Stomach smooth muscle (tissue), 2 donors: Measurements from ENCODE around the gene FRMD3.

Experiments used
- H3K27ac ChIP-seq: one replicate; pipeline ENCODE4 v1.7.0; 2013; ENCODE audit warnings: mild to moderate bottlenecking, low read length, inconsistent platforms
- H3K27me3 ChIP-seq, 2 donors: one replicate each; pipeline ENCODE4 v1.7.0; 2013; ENCODE audit warnings: low read length in 2 of 2; ENCODE audit not compliant: insufficient read depth in 2 of 2, control insufficient read depth in 1 of 2
- H3K36me3 ChIP-seq, 2 donors: one replicate each; pipeline ENCODE4 v1.7.0; 2013; ENCODE audit warnings: low read length in 2 of 2; ENCODE audit not compliant: control insufficient read depth in 2 of 2, insufficient read depth in 2 of 2
- H3K4me1 ChIP-seq: one replicate; pipeline ENCODE4 v1.7.0; 2013; ENCODE audit warnings: low read length; ENCODE audit not compliant: control insufficient read depth, insufficient read depth
- H3K4me3 ChIP-seq, 2 donors: one replicate each; pipeline ENCODE4 v1.7.0; 2013; ENCODE audit warnings: low read length in 2 of 2
- H3K9ac ChIP-seq, 2 donors: one replicate each; pipeline ENCODE4 v1.7.0; 2013; ENCODE audit warnings: low read length in 2 of 2, mild to moderate bottlenecking in 1 of 2
- H3K9me3 ChIP-seq, 2 donors: one replicate each; pipeline ENCODE4 v1.7.0; 2013; ENCODE audit warnings: low read length in 2 of 2; ENCODE audit not compliant: control insufficient read depth in 2 of 2
- donor health status: healthy.
- donor health status: Pancreatic carcinoma.

The FRMD3 gene

DNA sequence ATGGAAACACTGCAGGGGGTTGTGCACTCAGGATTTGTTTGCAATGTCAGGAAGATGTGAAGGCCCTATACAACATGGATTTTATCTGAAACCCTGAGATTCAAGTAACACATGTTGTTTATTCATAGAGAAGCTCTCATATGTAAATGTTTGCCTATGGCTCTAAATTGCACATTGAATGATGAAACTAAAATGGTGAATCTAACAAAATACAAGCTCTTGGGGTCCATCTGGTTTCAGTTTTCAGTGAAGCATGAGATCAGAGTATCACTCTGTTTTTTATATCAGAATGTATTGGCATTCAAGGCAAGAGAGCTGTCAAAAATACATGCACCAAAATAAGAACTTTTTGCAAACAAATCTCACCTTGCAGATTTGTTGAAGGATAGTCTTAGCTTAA, 19.6 kb upstream of the FRMD3 start:
- H3K36me3 ChIP-seq, result no peaks in the 10 kb centered on the region
- H3K27ac ChIP-seq, result no peak overlapping the region
- H3K27me3 ChIP-seq, result no peaks in the 10 kb centered on the region
- no peak overlapping the region for H3K9ac ChIP-seq
- peaks cover 0 to 7% of the 10 kb centered on the region in 2 donors for H3K9me3 ChIP-seq
- no peak overlapping the region for H3K4me3 ChIP-seq
- no peaks in the 10 kb centered on the region for H3K4me1 ChIP-seq

DNA sequence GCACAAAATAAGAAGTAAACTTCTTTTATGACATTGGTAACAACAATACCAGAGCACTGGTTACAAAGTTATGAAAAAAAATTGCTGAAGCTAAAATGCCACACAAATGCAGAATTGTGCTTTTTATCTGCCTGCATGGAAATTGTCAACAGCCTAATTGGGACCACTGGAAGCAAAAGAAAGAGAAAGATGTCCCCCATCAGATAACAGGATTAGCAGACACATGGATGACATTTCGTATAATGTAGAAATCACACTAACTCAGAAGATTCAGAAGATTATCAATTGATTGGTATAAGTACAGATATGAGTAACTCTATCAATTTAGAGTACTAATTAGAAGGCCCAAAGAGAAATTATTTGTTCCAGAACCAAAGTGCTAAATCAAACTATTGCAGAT, 19.1 kb upstream of the FRMD3 start:
- H3K36me3 ChIP-seq, result no peaks in the 10 kb centered on the region
- peaks cover 0 to 7% of the 10 kb centered on the region in 2 donors for H3K9me3 ChIP-seq
- no peak overlapping the region for H3K9ac ChIP-seq
- H3K27ac ChIP-seq, result no peak overlapping the region
- no peaks in the 10 kb centered on the region for H3K4me1 ChIP-seq
- no peaks in the 10 kb centered on the region for H3K27me3 ChIP-seq
- no peak overlapping the region for H3K4me3 ChIP-seq

DNA sequence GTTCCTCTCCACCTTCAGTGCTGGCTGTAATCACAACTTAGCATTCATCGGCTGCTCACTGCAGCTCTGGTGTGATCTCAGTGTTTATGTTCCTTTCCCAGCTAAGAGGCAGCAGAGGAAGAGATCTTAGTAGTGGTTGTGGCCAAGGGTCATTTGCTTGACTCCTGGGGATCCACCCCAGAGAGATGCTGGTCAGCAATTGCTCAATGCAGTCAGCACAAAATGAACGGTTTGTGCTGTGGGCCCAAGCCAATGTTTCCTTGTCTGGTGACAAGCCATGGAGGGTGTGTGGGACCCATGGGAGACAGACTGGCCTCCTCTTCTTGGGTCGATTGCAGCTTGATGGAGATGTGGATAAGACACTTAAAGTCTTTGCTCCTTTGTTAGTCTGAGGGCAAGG, 16.1 kb upstream of the FRMD3 start:
- no peaks in the 10 kb centered on the region for H3K4me1 ChIP-seq
- H3K9me3 ChIP-seq, result peaks cover 0 to 7% of the 10 kb centered on the region in 2 donors
- no peak overlapping the region for H3K4me3 ChIP-seq
- no peaks in the 10 kb centered on the region for H3K36me3 ChIP-seq
- no peaks in the 10 kb centered on the region for H3K27me3 ChIP-seq
- no peak overlapping the region for H3K27ac ChIP-seq
- H3K9ac ChIP-seq, result no peak overlapping the region

DNA sequence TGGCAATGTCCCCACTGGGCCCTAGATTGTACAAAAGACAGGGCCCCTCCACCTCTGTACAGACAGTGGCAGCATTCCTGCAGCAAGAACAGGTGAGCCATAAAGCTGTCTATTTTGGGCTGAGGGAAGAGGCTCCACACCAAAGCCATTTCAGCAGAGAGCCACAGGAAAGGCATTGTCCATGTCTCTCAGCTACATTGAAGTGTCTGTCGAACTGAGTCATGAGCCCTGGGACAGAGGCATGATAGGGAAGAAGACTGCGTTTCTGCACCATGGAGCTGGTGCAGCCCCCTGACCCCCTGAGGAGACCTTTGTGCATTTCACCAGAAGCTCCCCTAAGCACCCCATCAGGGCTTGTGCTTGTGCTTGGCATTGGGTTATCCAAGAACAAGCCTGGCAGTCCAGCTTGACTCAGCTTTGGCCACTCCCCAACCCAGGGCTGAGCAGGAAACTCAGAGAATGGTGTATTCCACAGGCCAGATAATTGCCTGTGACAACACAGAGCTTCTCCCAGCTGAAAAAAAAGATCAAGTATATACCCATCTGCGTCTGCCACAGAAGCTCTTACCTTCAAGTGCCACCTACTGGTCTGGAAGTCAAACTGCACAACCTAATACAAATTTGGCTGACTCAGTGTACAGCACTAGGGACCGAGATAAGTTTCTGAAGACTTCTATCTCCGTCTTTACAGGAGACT, 5.9 kb upstream of the FRMD3 start:
- Histone ChIP-seq H3K9me3 (peaks cover 0 to 2% of the 10 kb centered on the region in 2 donors), H3K4me1 (peaks cover 1% of the 10 kb centered on the region), H3K27ac (no peak overlapping the region), H3K4me3 (no peak overlapping the region), H3K9ac (no peak overlapping the region), H3K36me3 (no peaks in the 10 kb centered on the region), H3K27me3 (peaks cover 0 to under 1% of the 10 kb centered on the region in 2 donors)

- Histone ChIP-seq H3K36me3 (no peaks in the 10 kb centered on the region), H3K27me3 (peaks cover 2 to 19% of the 10 kb centered on the region in 2 donors), H3K9ac (no peak overlapping the region), H3K4me1 (peaks cover 18% of the 10 kb centered on the region), H3K9me3 (peaks cover 0 to 2% of the 10 kb centered on the region in 2 donors), H3K27ac (no peak overlapping the region), H3K4me3 (peak overlapping the region in 1 of 2 donors; percentile 71)
These were observed 663 bp upstream of the FRMD3 start for GRCh38 chr9:83538890-83539238.

DNA sequence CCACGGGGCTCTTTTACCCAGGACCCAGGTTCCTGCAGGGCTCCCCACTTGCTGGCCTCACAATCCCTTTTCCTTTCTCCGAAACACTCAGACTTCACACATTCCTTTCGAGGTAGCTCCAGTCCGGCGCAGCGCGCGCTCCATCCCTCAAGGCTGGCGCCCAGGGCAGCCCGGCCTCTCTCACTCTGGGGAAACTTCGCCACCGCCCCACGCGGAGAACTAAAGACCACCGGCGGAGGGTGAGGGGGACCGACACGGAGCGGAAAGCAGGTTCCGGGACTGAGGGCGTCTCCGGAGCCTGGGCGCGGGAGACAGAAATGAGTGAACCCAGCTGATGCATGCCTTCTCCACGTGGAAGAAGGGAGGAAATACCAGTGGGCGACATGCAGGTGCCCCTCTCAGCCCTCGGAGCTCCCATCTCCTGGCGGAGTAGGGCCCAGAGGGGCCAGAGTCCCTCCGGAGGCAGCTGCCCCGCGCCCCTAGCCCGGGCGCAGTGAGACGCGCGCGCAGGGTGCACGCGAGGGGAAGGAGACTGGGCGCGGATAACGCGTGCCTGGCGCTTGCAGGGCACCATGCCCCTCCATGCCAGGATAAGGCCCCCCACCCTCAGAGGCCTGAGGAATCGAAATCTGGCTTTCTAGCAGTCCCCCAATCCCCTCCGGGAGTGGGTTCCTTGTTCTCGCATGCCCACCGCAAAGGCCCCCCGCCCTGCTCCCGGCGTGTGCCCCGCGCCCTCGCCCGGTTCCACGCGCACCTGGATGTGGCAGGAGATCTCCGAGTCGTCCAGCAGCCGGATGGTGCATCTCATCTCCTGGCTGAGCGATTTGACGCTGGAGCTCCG, 650 bp downstream of the FRMD3 start:
- Histone ChIP-seq H3K4me3 (peak overlapping the region; percentile 56 to 71), H3K9me3 (peaks cover 0 to 2% of the 10 kb centered on the region in 2 donors), H3K36me3 (no peaks in the 10 kb centered on the region), H3K4me1 (peaks cover 18% of the 10 kb centered on the region), H3K9ac (peak overlapping the region in 1 of 2 donors; percentile 45), H3K27me3 (peaks cover 2 to 19% of the 10 kb centered on the region in 2 donors), H3K27ac (no peak overlapping the region)

GRCh38 chr9:83536332-83536731, 1.9 kb downstream of the FRMD3 start:
- H3K4me1 ChIP-seq, result peaks cover 18% of the 10 kb centered on the region
- H3K4me3 ChIP-seq, result no peak overlapping the region
- no peaks in the 10 kb centered on the region for H3K9me3 ChIP-seq
- no peaks in the 10 kb centered on the region for H3K36me3 ChIP-seq
- H3K9ac ChIP-seq, result no peak overlapping the region
- peaks cover 2 to 19% of the 10 kb centered on the region in 2 donors for H3K27me3 ChIP-seq
- H3K27ac ChIP-seq, result no peak overlapping the region

GRCh38 chr9:83535736-83536135, 2.5 kb downstream of the FRMD3 start:
- Histone ChIP-seq H3K36me3 (no peaks in the 10 kb centered on the region), H3K4me1 (peaks cover 18% of the 10 kb centered on the region), H3K27me3 (peaks cover 2 to 19% of the 10 kb centered on the region in 2 donors), H3K4me3 (no peak overlapping the region), H3K9me3 (no peaks in the 10 kb centered on the region), H3K27ac (no peak overlapping the region), H3K9ac (no peak overlapping the region)

GRCh38 chr9:83533296-83533695, 4.9 kb downstream of the FRMD3 start:
- peaks cover 2 to 14% of the 10 kb centered on the region in 2 donors for H3K27me3 ChIP-seq
- no peak overlapping the region for H3K27ac ChIP-seq
- no peak overlapping the region for H3K4me3 ChIP-seq
- H3K9ac ChIP-seq, result no peak overlapping the region
- H3K36me3 ChIP-seq, result no peaks in the 10 kb centered on the region
- peaks cover 9% of the 10 kb centered on the region for H3K4me1 ChIP-seq
- no peaks in the 10 kb centered on the region for H3K9me3 ChIP-seq

DNA sequence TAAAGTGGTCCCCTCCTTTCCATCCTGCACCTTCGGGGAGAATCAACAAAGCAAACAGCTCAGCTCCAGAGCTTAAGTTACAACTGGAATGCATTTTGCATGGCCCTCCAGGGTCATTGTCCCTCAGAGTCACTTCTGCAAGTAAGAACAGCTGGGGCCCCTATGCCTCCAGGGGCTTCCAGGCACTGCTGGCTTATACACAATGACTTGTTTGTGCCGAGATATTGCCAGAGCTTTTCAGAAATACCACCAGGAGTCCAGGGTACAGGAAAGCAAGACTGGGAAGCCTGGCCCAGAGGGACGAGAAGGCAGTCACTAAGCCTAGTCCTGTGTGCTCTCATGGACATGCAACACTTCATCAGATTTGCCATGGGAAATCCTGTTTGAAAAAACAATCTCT, 11.3 kb downstream of the FRMD3 start:
- H3K27ac ChIP-seq, result no peak overlapping the region

DNA sequence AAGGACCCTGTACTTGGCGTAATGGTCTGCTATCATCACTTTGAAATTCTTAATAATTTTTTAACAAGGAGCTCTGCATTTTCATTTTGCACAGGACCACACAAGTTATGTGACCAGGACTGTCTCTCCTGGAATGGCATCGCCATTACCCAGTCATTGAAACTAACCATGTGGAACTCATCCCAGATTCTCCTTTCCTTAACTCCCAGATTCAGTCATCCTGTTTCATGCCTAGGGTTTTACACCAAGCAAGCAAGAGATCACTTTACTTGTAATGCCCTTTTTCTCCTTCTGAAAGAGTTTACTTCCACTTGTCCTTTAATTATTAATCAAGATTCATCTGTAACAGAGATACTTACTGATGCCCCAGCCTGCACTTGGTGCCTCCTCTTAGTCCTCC, 12.0 kb downstream of the FRMD3 start:
- Histone ChIP-seq H3K36me3 (no peaks in the 10 kb centered on the region), H3K27me3 (no peaks in the 10 kb centered on the region), H3K9ac (no peak overlapping the region), H3K4me1 (no peaks in the 10 kb centered on the region), H3K27ac (no peak overlapping the region), H3K4me3 (no peak overlapping the region), H3K9me3 (no peaks in the 10 kb centered on the region)

More for the DNA sequence above, 11.3 kb downstream of the FRMD3 start:
- no peak overlapping the region for H3K4me3 ChIP-seq
- no peaks in the 10 kb centered on the region for H3K27me3 ChIP-seq
- no peaks in the 10 kb centered on the region for H3K36me3 ChIP-seq
- H3K9me3 ChIP-seq, result no peaks in the 10 kb centered on the region
- no peak overlapping the region for H3K9ac ChIP-seq
- no peaks in the 10 kb centered on the region for H3K4me1 ChIP-seq
